Measurements from ENCODE around the gene CHM.

The CHM gene

DNA sequence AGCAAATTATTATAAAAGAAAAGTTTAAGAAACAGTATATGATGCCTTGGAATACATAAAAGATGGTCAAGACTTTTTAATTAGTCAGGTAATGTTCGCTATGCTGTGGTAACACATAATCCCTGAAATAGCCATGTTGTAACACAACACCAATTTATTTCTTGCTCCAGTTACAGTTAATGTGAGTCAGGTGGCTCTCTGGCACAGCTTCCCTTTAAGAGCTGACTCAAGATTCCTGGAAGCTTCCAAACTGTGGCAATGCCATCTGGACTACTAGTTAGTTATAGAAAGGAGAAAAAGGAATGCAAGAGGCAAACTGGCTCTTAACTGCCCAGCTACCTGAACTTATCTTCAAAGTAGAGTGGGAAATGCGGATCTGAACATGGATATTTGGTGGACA is 210.5 kb downstream of the CHM start:
- POLR2A ChIA-PET (ENCODE audit: low non-redundant PET) = no interaction called here
- CTCF ChIA-PET = no interaction called here
- no peak for DNase-seq (ENCODE audit: low spot score)

DNA sequence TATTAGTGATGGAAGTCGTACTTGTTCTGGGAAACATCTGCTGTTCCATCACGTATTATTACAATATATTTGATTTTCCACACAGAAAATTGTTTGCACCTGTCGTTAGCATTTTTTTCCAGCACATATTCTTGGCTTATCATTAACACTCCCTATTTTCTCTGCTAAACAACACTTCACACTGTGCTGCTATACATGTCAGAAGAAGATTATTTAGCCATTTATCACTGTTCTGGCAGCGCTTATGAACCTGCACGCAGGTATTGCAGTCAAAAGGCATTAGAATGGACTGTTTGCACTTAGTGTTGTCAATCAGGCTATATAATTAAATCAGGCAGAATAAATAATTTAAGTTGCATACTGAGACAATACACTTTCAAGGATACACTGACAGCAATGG is 218.6 kb downstream of the CHM start:
- no peak overlapping the region for H3K27ac ChIP-seq
- POLR2A ChIA-PET (ENCODE audit: low non-redundant PET) = no interaction called here
- no peak for DNase-seq (ENCODE audit: low spot score)
- CTCF ChIA-PET = no interaction called here
- TF ChIP-seq, protein P1, sequence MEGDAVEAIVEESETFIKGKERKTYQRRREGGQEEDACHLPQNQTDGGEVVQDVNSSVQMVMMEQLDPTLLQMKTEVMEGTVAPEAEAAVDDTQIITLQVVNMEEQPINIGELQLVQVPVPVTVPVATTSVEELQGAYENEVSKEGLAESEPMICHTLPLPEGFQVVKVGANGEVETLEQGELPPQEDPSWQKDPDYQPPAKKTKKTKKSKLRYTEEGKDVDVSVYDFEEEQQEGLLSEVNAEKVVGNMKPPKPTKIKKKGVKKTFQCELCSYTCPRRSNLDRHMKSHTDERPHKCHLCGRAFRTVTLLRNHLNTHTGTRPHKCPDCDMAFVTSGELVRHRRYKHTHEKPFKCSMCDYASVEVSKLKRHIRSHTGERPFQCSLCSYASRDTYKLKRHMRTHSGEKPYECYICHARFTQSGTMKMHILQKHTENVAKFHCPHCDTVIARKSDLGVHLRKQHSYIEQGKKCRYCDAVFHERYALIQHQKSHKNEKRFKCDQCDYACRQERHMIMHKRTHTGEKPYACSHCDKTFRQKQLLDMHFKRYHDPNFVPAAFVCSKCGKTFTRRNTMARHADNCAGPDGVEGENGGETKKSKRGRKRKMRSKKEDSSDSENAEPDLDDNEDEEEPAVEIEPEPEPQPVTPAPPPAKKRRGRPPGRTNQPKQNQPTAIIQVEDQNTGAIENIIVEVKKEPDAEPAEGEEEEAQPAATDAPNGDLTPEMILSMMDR (conservative IDR thresholded peaks at IDR 0.05; ENCODE audit: low read depth) = no peak

More for the DNA sequence above, 210.5 kb downstream of the CHM start:
- TF ChIP-seq, protein P1 (conservative IDR thresholded peaks at IDR 0.05; ENCODE audit: low read depth) = no peak
- no peak overlapping the region for H3K27ac ChIP-seq

DNA sequence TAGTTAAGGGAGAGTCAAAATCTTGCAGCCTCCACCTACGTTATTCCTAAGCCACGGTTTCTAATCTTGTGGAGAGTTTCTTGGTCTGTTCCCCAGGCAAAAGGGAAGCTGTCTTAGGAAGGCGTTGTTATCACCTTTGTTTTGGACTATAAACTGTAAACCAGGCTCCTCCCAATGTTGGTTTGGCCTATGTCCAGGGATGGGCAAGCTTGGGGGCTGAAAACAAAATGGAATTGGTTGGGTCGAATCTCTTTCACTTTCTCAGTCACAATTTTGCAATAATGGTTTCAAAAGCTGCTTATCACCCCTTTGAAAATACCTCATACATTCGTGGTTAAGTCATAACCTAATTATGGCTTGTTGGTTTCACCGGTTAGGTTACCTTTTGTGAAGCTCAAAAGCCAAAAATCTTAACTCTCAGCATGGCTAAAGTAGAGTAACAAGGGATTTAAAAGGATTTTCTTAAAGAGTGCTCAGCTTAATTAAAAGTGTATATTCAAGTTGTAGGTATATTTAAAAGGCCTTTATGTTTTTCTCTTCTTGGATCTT is 232.1 kb downstream of the CHM start:
- H3K27ac ChIP-seq = no peak overlapping the region
- ChIA-PET CTCF (no interaction called here), POLR2A (ENCODE audit: low non-redundant PET) (no interaction called here)
- DNase-seq (ENCODE audit: low spot score) = no peak
- TF ChIP-seq, protein P1 (conservative IDR thresholded peaks at IDR 0.05; ENCODE audit: low read depth) = no peak

Measured in RWPE1 (cell line).